MCF 10A (cell line): Measurements from ENCODE around the gene DDR1. TPM values are rescaled to one million over a fixed set of nuclear protein-coding genes. Genes with fewer than 3 reads are reported as not detected.
"Not testable (repeated sequence)": the region's sequence is repeated elsewhere in the genome, so short reads cannot be mapped to it uniquely, and the experiment has no call there.

Experiments
- BruUV-seq: library from RNA; stranded (reverse); fragments of 400-500 nt; replicated peaks from 2 replicates; lab custom pipeline; 2021; lab: Mats Ljungman, UMichigan
- CTCF ChIA-PET: fragments of 300-600 bp; sonication (Branson Sonifier 250); formaldehyde crosslinking; extraction: SDS; loops from one replicate; lab custom pipeline; 2021; ENCODE audit warnings: antibody characterized with exemption, inconsistent platforms; lab: Yijun Ruan, JAX
- POLR2A ChIA-PET: fragments of 300-600, 350-650 bp; sonication (Branson Sonifier 250); formaldehyde crosslinking; extraction: SDS; loops from one replicate; lab custom pipeline; 2020; ENCODE audit warnings: antibody characterized with exemption, inconsistent platforms; lab: Yijun Ruan, JAX
- DNase-seq: peaks from one replicate; pipeline ENCODE4 v3.0.0-alpha.2; 2018; ENCODE audit not compliant: unreplicated experiment
- H3K27ac Mint-ChIP-seq: one replicate; pipeline ENCODE4 v1.8.0; 2022; ENCODE audit warnings: mild to moderate bottlenecking, low read depth, mixed read lengths; ENCODE audit not compliant: unreplicated experiment
- H3K27me3 Mint-ChIP-seq: one replicate; pipeline ENCODE4 v1.8.0; 2022; ENCODE audit warnings: mixed read lengths; ENCODE audit not compliant: insufficient read depth, unreplicated experiment
- H3K36me3 Mint-ChIP-seq: one replicate; pipeline ENCODE4 v1.8.0; 2022; ENCODE audit warnings: mild to moderate bottlenecking, moderate library complexity, mixed read lengths; ENCODE audit not compliant: insufficient read depth, unreplicated experiment
- H3K4me1 Mint-ChIP-seq: one replicate; pipeline ENCODE4 v1.8.0; 2022; ENCODE audit warnings: mixed read lengths; ENCODE audit not compliant: insufficient read depth, unreplicated experiment
- H3K4me3 Mint-ChIP-seq: one replicate; pipeline ENCODE4 v1.8.0; 2022; ENCODE audit warnings: mild to moderate bottlenecking, moderate library complexity, mixed read lengths; ENCODE audit not compliant: unreplicated experiment
- H3K9me3 Mint-ChIP-seq: one replicate; pipeline ENCODE4 v1.8.0; 2022; ENCODE audit warnings: mixed read lengths; ENCODE audit not compliant: unreplicated experiment
- intact Hi-C: fragments of 100-400 bp; cut with micrococcal nuclease; formaldehyde crosslinking; loops from 2 replicates; pipeline ENCODE4 v1.14.1; 2022
- total RNA-seq: library from RNA; stranded (reverse); gene quantifications from 2 replicates; pipeline ENCODE4 v1.2.3, GENCODE V29; 2022
- TF ChIP-seq, protein P1 (sequence below): fragments of 200-600 bp; IDR thresholded peaks from one replicate; pipeline ENCODE4 v1.8.0; 2022; ENCODE audit warnings: antibody characterized with exemption, mild to moderate bottlenecking; ENCODE audit not compliant: unreplicated experiment

The DDR1 gene
- total RNA-seq, 1 experiment from 2014 or later = 66.0 TPM

DNA sequence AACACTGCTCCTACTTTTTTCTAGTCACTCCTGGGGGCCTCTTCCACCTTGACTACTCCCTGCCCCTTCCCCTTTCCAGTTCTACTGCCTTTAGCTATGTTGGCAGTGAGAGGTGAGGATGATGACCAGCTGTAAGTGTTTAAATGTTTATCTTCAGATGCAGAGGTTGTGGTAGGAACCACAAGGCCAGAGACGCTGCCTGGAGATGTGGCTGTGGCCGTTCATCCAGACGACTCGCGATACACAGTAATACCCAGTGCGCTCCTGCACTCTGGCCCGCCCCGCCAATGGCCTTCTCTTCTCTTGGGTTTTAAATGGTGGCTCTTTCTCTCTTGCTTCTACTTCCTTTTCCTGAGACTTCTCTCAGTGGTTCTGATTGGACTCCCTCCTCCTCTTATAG, 34.4 kb downstream of the DDR1 start:
- H3K4me1 Mint-ChIP-seq = peaks cover 36% of the 10 kb centered on the region
- H3K9me3 Mint-ChIP-seq = no peaks in the 10 kb centered on the region
- BruUV-seq = no TSS peak
- peaks cover 48% of the 10 kb centered on the region for H3K36me3 Mint-ChIP-seq
- no peak overlapping the region for H3K4me3 Mint-ChIP-seq
- POLR2A ChIA-PET = interaction anchor here (0.9 to 1.5 kb wide), 3 partner anchors 143 to 163 kb away, joined by 3 to 6 read pairs (median 5); no protein-coding TSS in a partner anchor
- no peak for DNase-seq
- intact Hi-C loops = no loop called here
- H3K27ac Mint-ChIP-seq = peak overlapping the region; percentile 67
- TF ChIP-seq, protein P1, sequence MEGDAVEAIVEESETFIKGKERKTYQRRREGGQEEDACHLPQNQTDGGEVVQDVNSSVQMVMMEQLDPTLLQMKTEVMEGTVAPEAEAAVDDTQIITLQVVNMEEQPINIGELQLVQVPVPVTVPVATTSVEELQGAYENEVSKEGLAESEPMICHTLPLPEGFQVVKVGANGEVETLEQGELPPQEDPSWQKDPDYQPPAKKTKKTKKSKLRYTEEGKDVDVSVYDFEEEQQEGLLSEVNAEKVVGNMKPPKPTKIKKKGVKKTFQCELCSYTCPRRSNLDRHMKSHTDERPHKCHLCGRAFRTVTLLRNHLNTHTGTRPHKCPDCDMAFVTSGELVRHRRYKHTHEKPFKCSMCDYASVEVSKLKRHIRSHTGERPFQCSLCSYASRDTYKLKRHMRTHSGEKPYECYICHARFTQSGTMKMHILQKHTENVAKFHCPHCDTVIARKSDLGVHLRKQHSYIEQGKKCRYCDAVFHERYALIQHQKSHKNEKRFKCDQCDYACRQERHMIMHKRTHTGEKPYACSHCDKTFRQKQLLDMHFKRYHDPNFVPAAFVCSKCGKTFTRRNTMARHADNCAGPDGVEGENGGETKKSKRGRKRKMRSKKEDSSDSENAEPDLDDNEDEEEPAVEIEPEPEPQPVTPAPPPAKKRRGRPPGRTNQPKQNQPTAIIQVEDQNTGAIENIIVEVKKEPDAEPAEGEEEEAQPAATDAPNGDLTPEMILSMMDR = no peak
- CTCF ChIA-PET = interaction anchor here (1.0 to 21.4 kb wide), 7 partner anchors 16 to 210 kb away, joined by 3 to 749 read pairs (median 5); no protein-coding TSS in a partner anchor
- H3K27me3 Mint-ChIP-seq = no peaks in the 10 kb centered on the region

DNA sequence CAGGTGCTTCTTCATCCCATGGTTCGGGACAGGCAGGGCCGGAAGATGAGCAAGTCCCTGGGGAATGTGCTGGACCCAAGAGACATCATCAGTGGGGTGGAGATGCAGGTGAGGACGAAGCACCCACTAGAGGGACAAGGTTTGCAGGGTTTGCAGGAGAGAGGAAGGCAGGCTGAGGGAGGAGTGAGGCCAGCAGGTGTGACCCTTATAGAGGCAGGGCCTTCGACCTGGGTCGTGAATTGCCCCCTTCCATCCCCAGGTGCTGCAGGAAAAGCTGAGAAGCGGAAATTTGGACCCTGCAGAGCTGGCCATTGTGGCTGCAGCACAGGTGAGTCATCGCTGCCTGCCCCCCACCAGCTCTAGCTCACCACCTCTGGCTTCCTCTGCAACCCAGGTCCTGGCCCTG, 38.1 kb downstream of the DDR1 start:
- Mint-ChIP-seq H3K27me3 (no peaks in the 10 kb centered on the region), H3K27ac (peak overlapping the region; percentile 46), H3K4me3 (peak overlapping the region; percentile 35), H3K36me3 (peaks cover 56% of the 10 kb centered on the region), H3K9me3 (no peaks in the 10 kb centered on the region), H3K4me1 (peaks cover 28% of the 10 kb centered on the region)
- ChIA-PET CTCF (interaction anchor here (0.7 to 21.4 kb wide), 4 partner anchors 13 to 155 kb away, joined by 3 to 749 read pairs (median 3); no protein-coding TSS in a partner anchor), POLR2A (interaction anchor here (0.8 to 1.3 kb wide), 2 partner anchors 135 to 148 kb away, joined by 3 read pairs; no protein-coding TSS in a partner anchor)
- TF ChIP-seq, protein P1 = no peak
- peak; percentile 41 for DNase-seq
- intact Hi-C loops = no loop called here
- no TSS peak for BruUV-seq

DNA sequence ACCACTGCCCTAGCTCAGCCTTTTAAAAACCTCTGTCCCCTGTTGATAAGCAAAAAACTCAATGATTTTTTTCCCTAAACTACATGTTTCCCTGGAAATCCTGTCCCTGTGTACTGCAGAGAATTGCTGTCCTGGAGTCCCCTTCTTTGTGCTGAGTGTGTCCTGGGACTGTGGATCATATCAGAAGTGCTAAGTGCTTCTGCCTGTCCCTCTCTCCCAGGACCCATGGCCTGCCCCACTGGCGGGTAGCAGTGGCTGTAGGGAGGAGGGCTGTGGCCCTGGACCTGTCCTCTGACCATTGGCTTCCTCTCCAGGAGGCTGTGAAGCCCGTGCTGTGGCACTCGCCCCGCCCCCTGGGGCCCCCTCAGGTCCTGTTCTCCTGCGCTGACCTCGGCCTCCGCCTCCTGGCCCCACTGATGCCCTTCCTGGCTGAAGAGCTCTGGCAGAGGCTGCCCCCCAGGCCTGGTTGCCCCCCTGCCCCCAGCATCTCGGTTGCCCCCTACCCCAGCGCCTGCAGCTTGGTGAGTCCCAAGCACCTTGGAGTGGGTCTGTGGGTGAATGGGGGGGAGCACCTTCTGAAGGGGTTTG, 39.8 kb downstream of the DDR1 start:
- peaks cover 39% of the 10 kb centered on the region for H3K4me1 Mint-ChIP-seq
- H3K27me3 Mint-ChIP-seq, BruUV-seq, H3K9me3 Mint-ChIP-seq, DNase-seq, intact Hi-C loops: not testable (repeated sequence)
- POLR2A ChIA-PET = interaction anchor here (0.6 to 4.1 kb wide), 6 partner anchors 10 to 149 kb away, joined by 3 to 36 read pairs (median 3); partner anchors contain the start of gene VARS2
- peak overlapping the region; percentile 14 for H3K4me3 Mint-ChIP-seq
- peaks cover 40% of the 10 kb centered on the region for H3K36me3 Mint-ChIP-seq
- CTCF ChIA-PET = interaction anchor here (0.6 to 21.4 kb wide), 6 partner anchors 9 to 154 kb away, joined by 3 to 749 read pairs (median 4); partner anchors contain the start of genes MUCL3 and VARS2
- peak overlapping the region; percentile 46 for H3K27ac Mint-ChIP-seq

DNA sequence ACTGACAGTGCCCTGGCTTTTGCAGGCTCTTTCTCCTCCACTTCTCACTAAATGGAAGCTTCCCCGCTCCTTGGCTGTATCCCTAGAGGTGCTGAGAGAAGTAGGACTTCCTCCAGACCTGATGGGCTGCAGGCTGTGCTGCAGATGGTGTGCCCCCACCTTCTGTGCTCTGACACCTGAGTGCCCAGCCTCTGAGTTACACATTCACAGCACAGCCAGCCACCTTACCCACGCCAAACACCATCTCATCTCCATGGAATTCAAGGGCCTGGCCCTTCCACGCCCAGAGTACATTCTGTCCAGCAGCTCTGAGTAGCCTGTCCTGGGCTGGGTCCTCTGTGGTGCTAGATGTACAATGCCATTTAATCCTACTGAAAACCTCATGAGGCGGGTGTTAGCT, 42.3 kb downstream of the DDR1 start:
- no peaks in the 10 kb centered on the region for H3K9me3 Mint-ChIP-seq
- POLR2A ChIA-PET = interaction anchor here (0.6 to 4.1 kb wide), 25 partner anchors 9 to 309 kb away, joined by 3 to 36 read pairs (median 5); partner anchors contain the start of genes DDR1, GTF2H4, MRPS18B and VARS2
- no TSS peak for BruUV-seq
- H3K27me3 Mint-ChIP-seq = no peaks in the 10 kb centered on the region
- CTCF ChIA-PET = interaction anchor here (0.7 to 21.4 kb wide), 12 partner anchors 9 to 182 kb away, joined by 3 to 749 read pairs (median 4); partner anchors contain the start of gene VARS2
- DNase-seq = peak; percentile 36
- peak overlapping the region; percentile 95 for H3K27ac Mint-ChIP-seq
- intact Hi-C loops = no loop called here
- peaks cover 45% of the 10 kb centered on the region for H3K4me1 Mint-ChIP-seq
- peaks cover 27% of the 10 kb centered on the region for H3K36me3 Mint-ChIP-seq
- H3K4me3 Mint-ChIP-seq = peak overlapping the region; percentile 42
- TF ChIP-seq, protein P1 = no peak

DNA sequence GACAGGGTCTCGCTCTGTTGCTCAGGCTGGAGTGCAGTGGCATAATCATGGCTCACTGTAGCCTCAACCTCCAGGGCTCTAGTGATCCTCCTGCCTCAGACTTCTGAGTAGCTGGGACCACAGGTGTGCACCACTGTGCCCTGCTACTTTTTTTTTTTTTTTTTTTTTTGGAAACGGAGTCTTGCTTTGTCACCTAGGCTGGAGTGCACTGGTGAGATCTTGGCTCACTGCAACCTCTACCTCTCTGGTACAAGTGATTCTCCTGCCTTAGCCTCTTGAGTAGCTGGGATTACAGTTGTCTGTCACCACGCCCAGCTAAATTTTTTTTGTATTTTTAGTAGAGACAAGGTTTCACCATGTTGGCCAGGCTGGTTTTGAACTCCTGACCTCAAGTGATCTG, 42.8 kb downstream of the DDR1 start:
- ChIA-PET CTCF (interaction anchor here (0.7 to 21.4 kb wide), 10 partner anchors 8 to 151 kb away, joined by 3 to 749 read pairs (median 4); partner anchors contain the start of gene VARS2), POLR2A (interaction anchor here (0.6 to 4.1 kb wide), 24 partner anchors 8 to 309 kb away, joined by 3 to 36 read pairs (median 5); partner anchors contain the start of genes DDR1, GTF2H4, MRPS18B and VARS2)
- H3K4me3 Mint-ChIP-seq = peak overlapping the region; percentile 42
- H3K36me3 Mint-ChIP-seq = peaks cover 23% of the 10 kb centered on the region
- TSS peak; percentile 76 for BruUV-seq
- H3K9me3 Mint-ChIP-seq, DNase-seq, intact Hi-C loops, H3K27me3 Mint-ChIP-seq: not testable (repeated sequence)
- H3K4me1 Mint-ChIP-seq = peaks cover 42% of the 10 kb centered on the region
- peak overlapping the region; percentile 95 for H3K27ac Mint-ChIP-seq
